GM12878 (cell line): Measurements from ENCODE around the gene MB21D2. TPM values are rescaled to one million over a fixed set of nuclear protein-coding genes. Genes with fewer than 3 reads are reported as not detected.

Experiments used
- ATAC-seq: fragments of 200-7000 bp; cut with Tn5 transposase; 3 replicates; pipeline ENCODE4 v1.9.1; 2020; ENCODE audit warnings: mild to moderate bottlenecking, moderate library complexity
- BruUV-seq: library from RNA; stranded (reverse); fragments of 400-500 nt; replicated peaks from 2 replicates; lab custom pipeline; 2021; lab: Mats Ljungman, UMichigan
- CTCF ChIA-PET: fragments of 300-600 bp; sonication (Branson Sonifier 250); formaldehyde crosslinking; extraction: SDS; loops from one replicate; lab custom pipeline; 2021; ENCODE audit warnings: inconsistent platforms; lab: Yijun Ruan, JAX
- POLR2A ChIA-PET: fragments of 350-600 bp; formaldehyde crosslinking; extraction: SDS; loops from one replicate; lab custom pipeline; 2021; ENCODE audit warnings: inconsistent platforms; lab: Charles Lee
- RAD21 ChIA-PET: fragments of 300-600 bp; sonication (Branson Sonifier 250); formaldehyde crosslinking; loops from one replicate; lab custom pipeline; 2023; ENCODE audit warnings: antibody characterized with exemption; ENCODE audit not compliant: unreplicated experiment; lab: Charles Lee
- SMC1A ChIA-PET: fragments of 300-600 bp; sonication (Branson Sonifier 250); formaldehyde crosslinking; loops from one replicate; lab custom pipeline; 2023; ENCODE audit not compliant: unreplicated experiment, uncharacterized antibody; lab: Charles Lee
- DNase-seq: peaks from one replicate; pipeline ENCODE4 v3.0.0-alpha.2; 2011; ENCODE audit warnings: low read depth, low spot score
- FAIRE-seq: peaks from 3 replicates; lab custom pipeline; 2011; peaks lifted over from hg19 to GRCh38; lab: Jason Lieb, UNC
- H2AFZ ChIP-seq: 2 replicates; pipeline ENCODE4 v1.6.0; 2011; ENCODE audit warnings: low read depth, low read length, control low read depth; ENCODE audit not compliant: control insufficient read depth
- H3K27ac ChIP-seq: 2 replicates; pipeline ENCODE4 v1.5.1; 2011; ENCODE audit warnings: control low read depth; ENCODE audit not compliant: control insufficient read depth, insufficient read depth
- H3K27me3 ChIP-seq, 2 experiments: replicated peaks in 1 of 2; 2 replicates each; pipeline versions ENCODE4 v1.6.0 to v1.6.1; 2011; ENCODE audit warnings: low read length in 1 of 2; ENCODE audit not compliant: control insufficient read depth in 2 of 2, insufficient read depth in 2 of 2
- H3K36me3 ChIP-seq, 2 experiments: 2 replicates each; pipeline ENCODE4 v1.5.1; 2011; ENCODE audit warnings: low read length in 1 of 2; ENCODE audit not compliant: control insufficient read depth in 2 of 2, insufficient read depth in 2 of 2
- H3K4me1 ChIP-seq: 2 replicates; pipeline ENCODE4 v1.6.1; 2011; ENCODE audit warnings: mild to moderate bottlenecking, low read length, moderate library complexity, mixed read lengths; ENCODE audit not compliant: control insufficient read depth, insufficient read depth
- H3K4me2 ChIP-seq: 2 replicates; pipeline ENCODE4 v1.6.0; 2011; ENCODE audit warnings: control low read depth; ENCODE audit not compliant: control insufficient read depth, insufficient read depth
- H3K4me3 ChIP-seq: fragments of 200-600 bp; sonication (generic); 2 replicates; pipeline ENCODE4 v1.5.1; 2016
- H3K79me2 ChIP-seq: 2 replicates; pipeline ENCODE4 v1.6.0; 2011; ENCODE audit warnings: low read length; ENCODE audit not compliant: control insufficient read depth, insufficient read depth
- H3K9ac ChIP-seq: 2 replicates; pipeline ENCODE4 v1.8.0; 2011; ENCODE audit warnings: low read length, control low read depth, mixed read lengths; ENCODE audit not compliant: control insufficient read depth, insufficient read depth
- H3K9me3 ChIP-seq: replicated peaks from 3 replicates; pipeline ENCODE4 v1.5.1; 2011; ENCODE audit warnings: mild to moderate bottlenecking, low read length; ENCODE audit not compliant: control insufficient read depth, insufficient read depth
- H4K20me1 ChIP-seq: 2 replicates; pipeline ENCODE4 v1.6.0; 2011; ENCODE audit not compliant: control insufficient read depth, insufficient read depth
- ATF7 ChIP-seq: fragments of 450-650 bp; IDR thresholded peaks from 2 replicates; pipeline ENCODE4 v1.6.1; 2016; ENCODE audit warnings: low read depth, mild to moderate bottlenecking
- CHD1 ChIP-seq: IDR thresholded peaks from 2 replicates; pipeline ENCODE4 v1.6.1; 2012; ENCODE audit warnings: low read depth, low read length, improper control_type of control experiment
- CHD4 ChIP-seq: fragments of 200-600 bp; sonication (generic); IDR thresholded peaks from 2 replicates; pipeline ENCODE4 v1.6.1; 2016; ENCODE audit warnings: mild to moderate bottlenecking
- EZH2 ChIP-seq: IDR thresholded peaks from 2 replicates; pipeline ENCODE4 v1.6.1; 2012; ENCODE audit warnings: low read depth, mild to moderate bottlenecking, control low read depth, inconsistent platforms, low read length, borderline replicate concordance; ENCODE audit not compliant: control insufficient read depth
- HDGF ChIP-seq: fragments of 450-650 bp; IDR thresholded peaks from 2 replicates; pipeline ENCODE4 v1.6.1; 2016; ENCODE audit warnings: antibody characterized with exemption
- IRF4 ChIP-seq: IDR thresholded peaks from 2 replicates; pipeline ENCODE4 v1.6.1; 2011; ENCODE audit warnings: low read depth, low read length
- RUNX3 ChIP-seq: IDR thresholded peaks from 2 replicates; pipeline ENCODE4 v1.6.1; 2012; ENCODE audit warnings: low read length, inconsistent platforms
- TCF3 ChIP-seq: IDR thresholded peaks from 2 replicates; pipeline ENCODE4 v1.6.1; 2012; ENCODE audit warnings: low read depth, mild to moderate bottlenecking, low read length, borderline replicate concordance; ENCODE audit not compliant: insufficient read depth
- WGBS: methylation state at CpG from one replicate; pipeline ENCODE4 v1.1.6; 2016; ENCODE audit warnings: low lambda C conversion rate; ENCODE audit not compliant: insufficient replicate concordance, insufficient coverage; ENCODE audit errors: missing lambda C conversion rate; 5-methylcytosine and 5-hydroxymethylcytosine counted together
- in situ Hi-C: fragments of 300-500 bp; cut with MboI; formaldehyde crosslinking; loops from 9 replicates; pipeline ENCODE4 v1.14.3; 2018; ENCODE audit warnings: mixed read lengths
- intact Hi-C: fragments of 100-400 bp; cut with micrococcal nuclease; formaldehyde crosslinking; loops from one replicate; pipeline ENCODE4 v1.14.2; 2022; ENCODE audit not compliant: unreplicated experiment
- polyA plus RNA-seq, 11 experiments: library from polyadenylated mRNA; depleted of rRNA in 4 of 11; unstranded in 6 of 11; stranded (reverse) in 5 of 11; fragments of >200 nt; fragmentation: Nextera tagmentation in 4 of 11; fragmentation: Illumina TruSeq in 1 of 11; extraction: Ambion mirVana in 4 of 11; extraction: Trizol in 1 of 11; gene quantifications; 1 replicate in 1 of 11; 2 replicates in 10 of 11; pipeline versions ENCODE4 v1.2.1 to v1.2.3, GENCODE V29; 2011 to 2016; ENCODE audit warnings: inconsistent platforms in 2 of 11, missing spikeins in 2 of 11, low read depth in 1 of 11
- total RNA-seq, 4 experiments: library from RNA; depleted of rRNA in 3 of 4; stranded (reverse); fragments of >200 nt in 3 of 4; fragmentation: Illumina TruSeq in 1 of 4; extraction: Trizol in 1 of 4; gene quantifications; 2 replicates each; pipeline versions ENCODE4 v1.2.1 to v1.2.3, GENCODE V29; 2013 to 2021

Gene MB21D2
- total and polyA plus RNA-seq, 10 of the 15 experiments (the other 5 are each of a cell fraction or from before 2014, with no cell fraction given): 7.9 to 21.2 (median 15.3) TPM

- POLR2A ChIA-PET: interaction anchor here (0.9 kb wide), 1 partner anchor 67 kb away, joined by 8 read pairs; no protein-coding TSS in a partner anchor
- TF ChIP-seq IRF4 (no peak), CHD1 (no peak), RUNX3 (no peak), CHD4 (no peak), TCF3 (no peak), EZH2 (no peak), HDGF (no peak), ATF7 (no peak)
- H3K79me2 ChIP-seq: peaks cover 53% of the 10 kb centered on the region
Measured at GRCh38 chr3:192901435-192901834, 16.2 kb downstream of the MB21D2 start.

More at GRCh38 chr3:192901435-192901834, 16.2 kb downstream of the MB21D2 start:
- SMC1A ChIA-PET: interaction anchor here (1.8 to 4.2 kb wide), 4 partner anchors 7 to 84 kb away, joined by 5 to 29 read pairs (median 11); no protein-coding TSS in a partner anchor
- no peak for FAIRE-seq
- DNase-seq: no peak
- peaks cover 2 to 5% of the 10 kb centered on the region in 2 experiments; a peak in 1 of 4 replicates for H3K36me3 ChIP-seq
- H3K27me3 ChIP-seq: no peaks in the 10 kb centered on the region
- RAD21 ChIA-PET: interaction anchor here (1.4 to 4.6 kb wide), 2 partner anchors 9 to 13 kb away, joined by 6 to 19 read pairs; no protein-coding TSS in a partner anchor
- H3K4me2 ChIP-seq: no peak overlapping the region
- H3K4me3 ChIP-seq: no peak overlapping the region
- no peak overlapping the region for H3K27ac ChIP-seq
- BruUV-seq: no TSS peak
- H3K4me1 ChIP-seq: peaks cover 34% of the 10 kb centered on the region
- 100% methylated on average over 1 of the region's 1 CpG for WGBS
- H4K20me1 ChIP-seq: no peaks in the 10 kb centered on the region
- intact Hi-C loops: no loop called here
- no peak overlapping the region for H3K9ac ChIP-seq
- H3K9me3 ChIP-seq: peaks cover 12% of the 10 kb centered on the region; the same call in 2 of the 3 replicates
- in situ Hi-C loops: no loop called here
- CTCF ChIA-PET: interaction anchor here (1.3 to 1.6 kb wide), 2 partner anchors 14 to 84 kb away, joined by 3 to 6 read pairs; no protein-coding TSS in a partner anchor
- no peak overlapping the region for H2AFZ ChIP-seq
- no peak for ATAC-seq
